IPS DF 4.7 (cell line): ENCODE measurements around the gene DDX1.

Experiments
- DNase-seq: peaks from one replicate; pipeline ENCODE4 v3.0.0-alpha.2; 2013; ENCODE audit warnings: low spot score; ENCODE audit errors: extremely low read depth

The DDX1 gene

DNA sequence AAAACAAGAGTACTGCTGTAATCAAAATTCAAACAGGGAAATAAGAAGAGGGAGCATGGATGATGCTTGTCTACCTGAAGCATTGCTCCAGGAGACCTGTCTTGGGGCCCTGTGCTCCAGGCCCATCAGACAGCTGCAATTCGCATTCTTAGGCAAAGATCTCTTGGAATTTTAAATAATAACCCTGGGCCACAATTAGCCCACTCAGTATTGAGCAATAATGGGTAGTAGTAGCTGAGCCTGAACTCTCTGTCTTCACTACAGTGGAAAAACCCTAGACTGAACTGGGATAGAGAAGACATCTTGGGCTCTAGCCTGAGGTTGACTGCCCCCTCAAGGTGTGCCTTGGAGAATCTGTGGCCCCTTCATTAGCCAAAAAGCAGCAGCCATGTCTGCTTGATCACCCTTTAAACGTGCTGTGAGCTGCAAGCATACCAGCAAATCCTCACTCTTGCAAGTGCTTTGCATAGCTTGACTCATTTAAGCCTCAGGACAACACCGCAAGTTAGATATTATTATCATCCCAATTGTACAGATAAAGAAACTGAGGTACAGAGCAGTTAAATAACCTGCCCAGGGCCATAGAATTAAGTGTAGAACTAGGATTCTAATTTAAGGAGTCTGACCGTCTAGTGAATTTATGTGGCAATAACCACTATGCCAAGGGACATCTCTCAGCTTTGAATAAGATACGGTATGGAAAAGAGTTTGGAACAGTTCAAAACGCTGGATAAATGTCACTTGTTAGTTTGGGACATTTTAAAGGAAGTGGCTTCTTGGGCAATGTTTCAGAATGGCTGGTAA is 69.0 kb downstream of the DDX1 start:
- no peak for DNase-seq

DNA sequence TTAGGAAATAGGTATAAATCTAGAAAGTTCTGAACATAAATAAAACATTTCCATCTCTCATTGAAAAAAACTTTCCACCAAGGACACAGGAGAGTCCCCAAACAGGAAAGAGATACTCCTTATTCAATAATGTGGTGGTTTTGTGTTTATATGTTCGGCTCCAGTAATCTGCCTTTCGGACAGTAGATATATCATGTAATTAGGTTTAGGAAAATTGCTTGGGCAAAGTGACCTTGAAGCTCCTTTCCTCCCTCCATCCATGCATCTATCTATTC is 69.6 kb downstream of the DDX1 start:
- no peak for DNase-seq

- no peak for DNase-seq
These were observed 70.4 kb downstream of the DDX1 start for GRCh38 chr2:15662026-15662425.

- no peak for DNase-seq
These were observed 70.9 kb downstream of the DDX1 start for GRCh38 chr2:15662579-15662978.

- no peak for DNase-seq
These were observed 72.1 kb downstream of the DDX1 start for GRCh38 chr2:15663802-15664201.

DNA sequence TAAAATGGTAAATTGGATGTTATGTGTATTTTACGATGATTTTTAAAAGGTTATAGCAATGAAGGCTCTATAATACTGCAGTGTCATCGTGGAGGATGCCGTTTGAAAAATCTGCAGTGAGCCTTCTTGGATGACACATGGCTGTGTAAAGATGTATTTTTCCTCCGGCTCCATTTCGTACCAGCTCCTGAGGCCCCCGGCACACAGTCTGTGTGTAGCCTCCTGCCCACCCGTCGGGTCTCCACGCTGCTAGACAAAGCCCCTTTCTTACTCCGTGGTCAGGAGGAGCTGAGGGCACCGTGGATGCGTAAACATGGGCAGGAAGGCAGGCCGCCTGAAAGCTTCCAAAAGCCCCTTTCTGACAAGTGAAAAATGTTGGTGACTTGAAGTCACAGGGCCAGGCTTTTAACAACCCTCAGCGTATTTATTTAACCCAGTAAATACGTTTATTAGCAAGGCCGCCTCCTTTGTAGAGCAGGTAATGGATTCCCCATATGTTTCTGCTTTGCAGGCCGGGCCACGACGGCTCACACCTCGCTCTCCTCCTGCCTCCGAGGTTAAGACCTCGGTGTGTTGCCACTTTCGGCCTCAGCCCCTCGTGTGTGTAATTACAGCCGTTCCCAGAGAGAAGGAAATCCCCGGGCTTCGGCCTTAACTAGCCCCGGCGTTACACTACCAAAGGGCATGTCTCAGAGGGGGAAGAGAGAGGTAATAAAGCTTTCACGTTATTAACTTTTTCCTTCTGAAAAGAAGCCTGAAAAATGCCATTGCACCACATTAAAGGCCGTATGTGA is 72.8 kb downstream of the DDX1 start:
- no peak for DNase-seq

DNA sequence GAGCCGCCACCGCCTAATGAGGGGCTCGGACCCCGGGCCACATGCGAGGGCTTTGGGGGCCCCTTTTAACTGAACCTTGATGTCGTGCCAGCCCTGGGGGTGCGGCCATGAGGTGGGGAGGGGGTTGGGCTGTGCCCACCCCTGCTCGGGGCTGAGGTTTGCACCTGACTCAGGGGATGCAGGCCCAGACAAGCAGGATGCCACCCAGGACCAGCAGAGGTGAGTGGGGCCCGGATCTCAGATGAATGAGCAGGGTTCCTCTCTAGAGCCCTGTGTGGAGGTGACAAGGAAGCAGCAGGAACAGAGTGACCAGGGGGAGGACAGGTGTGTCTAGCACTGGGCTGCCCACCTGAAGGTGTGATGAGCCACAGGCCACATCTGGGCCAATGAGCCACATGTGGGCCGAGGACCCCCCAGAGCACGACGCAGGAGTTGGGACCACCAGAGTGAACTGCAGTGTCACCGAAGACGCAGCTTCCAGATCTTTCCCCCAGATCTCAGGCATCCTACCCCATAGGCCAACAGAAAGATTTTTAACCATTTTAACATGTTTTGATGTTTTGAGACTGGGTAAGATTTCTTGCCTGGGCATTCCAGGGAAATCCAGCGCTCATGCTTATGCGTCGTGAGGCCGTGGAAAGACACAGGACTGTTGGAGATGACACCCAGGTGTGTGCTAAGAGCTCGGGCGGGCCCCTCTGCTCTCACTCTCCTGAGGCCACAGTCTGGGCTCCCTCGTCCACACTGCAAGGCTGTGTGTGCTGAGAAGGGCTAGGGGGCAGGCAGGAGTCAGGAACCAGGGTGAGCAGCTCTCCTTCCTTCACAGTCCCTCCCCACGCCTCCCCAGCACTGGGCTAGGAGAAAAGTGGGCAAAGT is 73.6 kb downstream of the DDX1 start:
- DNase-seq, result no peak

GRCh38 chr2:15665943-15666460 is 74.3 kb downstream of the DDX1 start:
- no peak for DNase-seq

DNA sequence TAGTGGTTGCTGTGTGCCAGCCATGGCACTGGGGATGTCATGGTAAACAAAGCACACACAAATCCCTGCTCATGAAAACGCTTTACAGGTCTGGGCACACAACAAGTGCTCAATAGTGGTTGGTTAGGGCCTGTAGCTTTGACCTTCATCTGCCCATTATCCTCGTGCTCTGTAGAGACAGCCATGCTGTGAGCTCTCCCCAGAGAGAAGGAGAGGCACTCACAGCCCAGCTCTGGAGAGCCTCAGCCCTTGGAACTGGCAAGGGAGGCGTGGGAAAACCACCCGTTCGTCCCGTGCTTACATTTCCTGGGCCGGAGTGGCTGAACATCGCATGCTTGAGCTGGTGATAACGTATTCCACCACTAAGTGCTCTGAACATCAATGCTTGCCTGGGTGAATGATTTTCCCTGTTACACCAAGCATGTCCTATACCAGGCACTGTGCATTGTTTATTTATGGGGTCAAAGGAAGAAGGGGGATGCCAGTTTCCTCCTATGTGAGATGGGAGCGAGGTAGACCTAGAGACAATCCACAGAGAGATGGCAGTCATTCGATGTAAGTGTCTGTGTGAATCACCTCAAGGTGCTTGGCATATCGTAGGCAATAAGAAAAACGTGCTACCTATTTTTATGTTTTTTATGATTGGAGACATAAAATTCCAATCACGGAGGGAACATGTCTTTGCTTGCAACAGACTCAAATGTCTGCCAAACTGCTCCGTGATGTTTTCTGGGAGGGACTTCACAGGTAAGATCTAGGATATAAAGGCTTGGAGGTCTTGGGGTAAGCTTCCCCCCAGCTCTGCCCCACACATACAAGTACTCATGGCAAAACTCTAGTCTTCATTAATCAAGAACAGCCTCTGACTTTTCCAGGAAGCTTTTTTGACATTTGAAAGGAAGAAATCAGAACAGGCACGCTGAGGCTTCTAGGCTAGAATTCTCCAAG is 75.5 kb downstream of the DDX1 start:
- no peak for DNase-seq

GRCh38 chr2:15667809-15668556 is 76.3 kb downstream of the DDX1 start:
- DNase-seq, result no peak

DNA sequence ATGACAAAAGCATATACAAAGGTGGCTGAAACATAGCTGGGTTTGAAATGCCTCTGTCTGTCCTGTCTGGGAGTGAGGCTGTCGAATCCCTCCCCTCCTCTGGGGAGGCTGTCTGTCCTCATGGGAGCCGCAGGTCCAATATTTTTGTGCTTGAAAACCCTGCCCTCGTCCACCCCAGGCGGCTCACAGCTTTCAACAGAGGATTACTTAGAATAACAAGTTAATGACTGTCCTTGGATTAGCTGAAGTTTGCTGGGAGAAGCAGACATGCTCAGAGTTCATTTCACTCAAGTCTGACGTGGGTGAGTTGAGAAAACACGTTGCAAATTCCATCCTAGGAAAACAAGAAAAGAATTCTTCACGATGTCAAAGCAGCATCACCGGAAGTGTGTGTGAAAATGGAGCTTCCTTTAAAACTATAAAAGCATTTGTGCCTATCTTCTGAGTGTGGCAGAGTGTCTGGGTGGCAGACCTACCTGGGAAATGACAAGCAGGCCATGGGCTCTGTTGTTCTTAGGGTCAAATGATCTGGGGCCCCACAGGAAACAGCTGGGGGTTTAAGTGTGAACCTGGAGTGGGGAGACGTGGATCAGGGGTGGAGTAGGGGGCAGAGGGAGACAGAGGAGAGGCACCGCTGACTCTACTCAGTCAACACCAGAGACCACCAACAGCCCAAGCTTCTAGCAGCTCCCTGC is 77.1 kb downstream of the DDX1 start:
- no peak for DNase-seq

DNA sequence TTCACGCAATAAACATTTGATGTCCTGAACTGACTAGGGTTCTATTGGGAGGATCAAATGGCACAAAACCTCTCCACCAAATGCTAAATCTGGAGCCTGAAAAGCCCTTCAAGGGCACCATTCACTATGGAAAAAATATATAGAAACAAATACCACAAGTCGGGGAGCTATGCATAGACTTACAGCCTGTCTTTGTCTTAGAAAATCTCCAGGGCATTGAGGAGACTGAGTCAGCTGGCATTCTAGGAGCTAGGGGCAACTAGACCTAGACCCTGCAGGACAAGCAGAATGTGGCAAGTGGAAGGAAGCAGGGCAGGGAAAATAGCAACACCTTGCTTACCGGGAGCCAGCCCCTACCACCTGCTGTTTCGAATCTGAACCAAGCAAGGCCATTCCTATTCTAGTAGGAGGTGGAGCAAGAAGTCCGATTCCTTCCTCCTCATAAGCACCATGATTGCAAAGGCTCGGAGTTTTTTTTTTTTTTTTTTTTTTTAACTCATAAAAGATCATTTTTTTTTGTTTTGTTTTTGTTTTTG is 77.8 kb downstream of the DDX1 start:
- no peak for DNase-seq

DNA sequence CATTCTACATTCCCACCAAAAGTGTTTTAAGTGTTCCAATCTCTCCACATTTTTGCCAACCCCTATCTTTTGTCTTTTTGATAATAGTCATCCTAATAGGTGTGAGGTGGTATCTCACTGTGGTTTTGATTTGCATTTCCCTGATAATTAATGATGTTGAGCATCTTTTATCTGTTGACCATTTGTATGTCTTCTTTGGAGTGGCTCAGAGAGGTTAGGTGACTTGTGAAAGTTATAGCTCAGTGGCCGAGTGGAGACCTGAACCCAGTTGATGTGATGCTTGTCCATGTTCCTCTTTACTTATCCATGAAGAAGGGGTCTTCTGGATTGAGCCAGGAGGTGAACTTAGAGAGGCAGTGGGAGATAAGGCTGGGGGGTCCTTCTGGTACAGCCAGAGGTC is 78.8 kb downstream of the DDX1 start:
- no peak for DNase-seq

DNA sequence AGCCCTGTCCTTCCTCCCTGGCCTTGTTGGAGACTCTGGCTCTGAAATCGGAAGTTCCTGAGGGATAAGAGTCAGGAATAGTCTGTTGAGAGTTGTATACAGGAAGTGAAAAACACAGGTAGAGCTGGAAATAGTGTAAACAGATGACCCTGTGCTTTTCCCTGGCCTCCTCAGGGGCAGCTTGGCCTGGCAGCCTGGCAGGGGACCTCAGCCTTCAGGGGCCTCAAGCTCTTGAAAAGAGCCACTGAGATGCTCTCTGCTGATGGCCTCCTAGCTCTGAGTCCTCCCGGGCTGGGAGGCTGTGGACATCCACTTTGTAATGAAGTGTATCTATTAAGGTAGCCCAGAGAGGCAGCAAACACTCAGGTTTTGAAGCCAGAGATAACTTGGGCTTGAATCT is 79.3 kb downstream of the DDX1 start:
- no peak for DNase-seq

GRCh38 chr2:15671409-15671808 is 79.7 kb downstream of the DDX1 start:
- DNase-seq, result no peak

- DNase-seq, result no peak
These were observed 80.5 kb downstream of the DDX1 start for GRCh38 chr2:15671842-15672815.

DNA sequence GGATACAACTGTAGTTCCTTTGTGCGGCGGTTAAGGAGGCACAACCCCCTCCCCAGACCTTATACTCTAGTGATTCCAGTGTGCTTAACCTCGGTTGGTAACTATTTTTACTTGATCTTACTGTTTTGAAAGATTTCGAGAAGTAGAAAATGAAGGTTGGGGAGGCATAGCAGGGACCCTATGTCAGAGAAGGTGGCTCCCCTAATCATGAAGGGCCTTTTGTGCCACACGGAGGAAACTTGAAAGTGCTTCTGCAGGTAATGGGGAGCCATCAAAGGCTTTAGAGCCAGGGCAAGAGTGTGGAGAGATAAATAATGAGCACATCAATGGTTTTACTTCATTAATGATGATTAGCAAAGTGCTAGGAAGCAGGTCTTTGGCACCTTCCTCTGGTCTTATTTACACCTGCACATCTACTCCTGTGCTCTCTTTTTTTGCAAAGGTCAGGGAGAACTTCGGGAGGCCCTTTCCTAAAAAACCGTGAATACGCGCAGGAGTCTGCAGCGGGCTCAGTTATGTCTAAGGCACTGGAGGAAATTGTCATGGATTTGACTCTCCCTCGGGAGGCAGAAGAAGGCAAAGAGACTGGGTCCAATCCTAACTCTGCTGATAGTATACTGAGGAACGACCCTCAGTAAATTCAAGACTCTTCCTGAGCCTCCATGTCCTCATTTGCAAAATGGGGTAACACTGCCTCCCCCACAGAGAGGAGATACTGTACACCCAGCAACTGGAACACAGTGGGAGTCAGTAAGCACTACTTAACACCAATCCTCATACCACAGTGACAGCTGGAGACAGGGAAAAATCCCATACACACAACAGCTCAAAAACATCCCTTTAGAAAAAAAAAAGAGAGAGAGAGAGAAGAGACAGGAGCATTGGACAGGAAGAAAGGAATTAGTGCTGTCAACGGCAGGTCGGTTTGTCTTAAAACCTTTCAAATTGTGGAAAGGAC is 81.6 kb downstream of the DDX1 start:
- DNase-seq, result no peak
